ENCODE results near the gene RHOT2.

Gene RHOT2

GRCh38 chr16:662095-662494 is 5.8 kb upstream of the RHOT2 start:
- intact Hi-C loops (cut with DNase I), result no loop called here
- no peak for DNase-seq

GRCh38 chr16:662597-662996 is 5.3 kb upstream of the RHOT2 start:
- intact Hi-C loops (cut with DNase I), result no loop called here
- no peak for DNase-seq

- intact Hi-C loops (cut with DNase I), result no loop called here
- DNase-seq, result no peak
Observed at GRCh38 chr16:666572-666971, 1.4 kb upstream of the RHOT2 start.

- intact Hi-C loops (cut with DNase I), result no loop called here
- DNase-seq, result no peak
Observed at GRCh38 chr16:667113-667779, 686 bp upstream of the RHOT2 start.

GRCh38 chr16:668519-669171 is 713 bp downstream of the RHOT2 start:
- intact Hi-C loops (cut with DNase I), result no loop called here

GRCh38 chr16:669666-670065 is 1.7 kb downstream of the RHOT2 start:
- DNase-seq, result no peak
- intact Hi-C loops (cut with DNase I), result no loop called here

More at GRCh38 chr16:668519-669171, 713 bp downstream of the RHOT2 start:
- no peak for DNase-seq

GRCh38 chr16:670485-671352 is 2.8 kb downstream of the RHOT2 start:
- intact Hi-C loops (cut with DNase I), result no loop called here

GRCh38 chr16:671353-672131 is 3.6 kb downstream of the RHOT2 start:
- no peak for DNase-seq
- intact Hi-C loops (cut with DNase I), result no loop called here

More at GRCh38 chr16:670485-671352, 2.8 kb downstream of the RHOT2 start:
- no peak for DNase-seq

GRCh38 chr16:672371-672770 is 4.4 kb downstream of the RHOT2 start:
- intact Hi-C loops (cut with DNase I), result no loop called here
- DNase-seq, result no peak

- intact Hi-C loops (cut with DNase I), result no loop called here
Observed at GRCh38 chr16:672851-673250, 4.9 kb downstream of the RHOT2 start.

GRCh38 chr16:673399-673991 is 5.6 kb downstream of the RHOT2 start:
- no peak for DNase-seq
- intact Hi-C loops (cut with DNase I), result no loop called here

More at GRCh38 chr16:672851-673250, 4.9 kb downstream of the RHOT2 start:
- DNase-seq, result no peak

GRCh38 chr16:674214-674881 is 6.4 kb downstream of the RHOT2 start:
- DNase-seq, result no peak
- intact Hi-C loops (cut with DNase I), result no loop called here

- intact Hi-C loops (cut with DNase I), result no loop called here
- DNase-seq, result peak in 34 of 42 donors; percentile 21 to 76 (median 55)
Observed at GRCh38 chr16:674968-675883, 7.3 kb downstream of the RHOT2 start, which contains the start of gene RHBDL1. Gene RHBDL1, plus strand, starts transcription at chr16:675671. Its CDS starts 120 bp downstream, at chr16:675791.

GRCh38 chr16:675884-676564 is 8.1 kb downstream of the RHOT2 start:
- intact Hi-C loops (cut with DNase I), result no loop called here
- DNase-seq, result no peak

- intact Hi-C loops (cut with DNase I), result no loop called here
- no peak for DNase-seq
Observed at GRCh38 chr16:676565-676902, 8.6 kb downstream of the RHOT2 start.

GRCh38 chr16:676913-677312 is 9.0 kb downstream of the RHOT2 start:
- DNase-seq, result no peak
- intact Hi-C loops (cut with DNase I), result no loop called here
